MM.1S (cell line): ENCODE data around the gene YBEY.

Experiments used
- DNase-seq: peaks from one replicate; pipeline ENCODE4 v3.0.0-alpha.2; 2015
- H2AFZ ChIP-seq: fragments of 300-600 bp; sonication (generic); 2 replicates; pipeline ENCODE4 v1.6.0; 2016; ENCODE audit warnings: antibody characterized with exemption, low read length
- H3F3A ChIP-seq: fragments of 300-600 bp; sonication (generic); 2 replicates; pipeline ENCODE4 v1.6.1; 2016; ENCODE audit warnings: mild to moderate bottlenecking, antibody characterized with exemption, low read length, moderate library complexity, mixed read lengths; ENCODE audit not compliant: insufficient read depth
- H3K27ac ChIP-seq: fragments of 300-600 bp; sonication (generic); 2 replicates; pipeline ENCODE4 v1.5.1; 2016; ENCODE audit warnings: mild to moderate bottlenecking, low read length
- H3K27me3 ChIP-seq: fragments of 300-600 bp; sonication (generic); replicated peaks from 2 replicates; pipeline ENCODE4 v1.6.0; 2016; ENCODE audit warnings: low read length; ENCODE audit not compliant: insufficient read depth
- H3K36me3 ChIP-seq: fragments of 300-600 bp; sonication (generic); replicated peaks from 2 replicates; pipeline ENCODE4 v1.6.1; 2016; ENCODE audit warnings: mild to moderate bottlenecking, low read length, mixed read lengths; ENCODE audit not compliant: insufficient read depth
- H3K4me1 ChIP-seq: fragments of 300-600 bp; sonication (generic); 2 replicates; pipeline ENCODE4 v1.6.1; 2016; ENCODE audit warnings: low read length, mixed read lengths
- H3K4me2 ChIP-seq: fragments of 300-600 bp; sonication (generic); 2 replicates; pipeline ENCODE4 v1.6.0; 2016; ENCODE audit warnings: low read depth, low read length
- H3K4me3 ChIP-seq: fragments of 300-600 bp; sonication (generic); 2 replicates; pipeline ENCODE4 v1.5.1; 2016; ENCODE audit warnings: low read length, mixed read lengths
- H3K79me2 ChIP-seq: fragments of 300-600 bp; sonication (generic); 2 replicates; pipeline ENCODE4 v1.6.1; 2016; ENCODE audit warnings: mixed run types, low read length, mixed read lengths
- H3K9ac ChIP-seq: fragments of 300-600 bp; sonication (generic); 2 replicates; pipeline ENCODE4 v1.6.1; 2016; ENCODE audit warnings: low read length, mixed read lengths
- H3K9me2 ChIP-seq: fragments of 300-600 bp; sonication (generic); replicated peaks from 2 replicates; pipeline ENCODE4 v1.6.1; 2016; ENCODE audit warnings: mild to moderate bottlenecking, low read length, mixed read lengths; ENCODE audit not compliant: insufficient read depth
- H3K9me3 ChIP-seq: fragments of 300-600 bp; sonication (generic); replicated peaks from 2 replicates; pipeline ENCODE4 v1.6.1; 2016; ENCODE audit warnings: mild to moderate bottlenecking, low read length, mixed read lengths; ENCODE audit not compliant: insufficient read depth
- H4K20me1 ChIP-seq: fragments of 300-600 bp; sonication (generic); 2 replicates; pipeline ENCODE4 v1.6.1; 2016; ENCODE audit warnings: mild to moderate bottlenecking, low read length, moderate library complexity, mixed read lengths; ENCODE audit not compliant: insufficient read depth
- CTCF ChIP-seq: fragments of 300-600 bp; sonication (generic); IDR thresholded peaks from 2 replicates; pipeline ENCODE4 v1.5.1; 2016; ENCODE audit warnings: antibody characterized with exemption, low read length, mixed read lengths
- EZH2 ChIP-seq: fragments of 300-600 bp; sonication (generic); optimal IDR thresholded peaks from 2 replicates; pipeline ENCODE3; 2017; ENCODE audit warnings: low read depth, mild to moderate bottlenecking, antibody characterized with exemption, low read length, mixed read lengths
- EZH2phosphoT487 ChIP-seq: fragments of 300-600 bp; sonication (generic); IDR thresholded peaks from 2 replicates; pipeline ENCODE4 v1.6.1; 2018; ENCODE audit warnings: antibody characterized with exemption, low read length

YBEY gene

GRCh38 chr21:46284733-46285132, 1.4 kb upstream of the YBEY start:
- Histone ChIP-seq H3K4me2 (peak overlapping the region; percentile 58), H3K4me3 (peak overlapping the region; percentile 73), H3K27ac (no peak overlapping the region), H2AFZ (no peak overlapping the region), H3F3A (peaks cover 16% of the 10 kb centered on the region), H3K79me2 (peaks cover 63% of the 10 kb centered on the region), H3K4me1 (peaks cover 22% of the 10 kb centered on the region), H3K9me3 (no peaks in the 10 kb centered on the region), H3K9ac (peak overlapping the region; percentile 81; the same call in 1 of the 2 replicates), H3K27me3 (no peaks in the 10 kb centered on the region), H3K9me2 (no peaks in the 10 kb centered on the region), H3K36me3 (peaks cover 7% of the 10 kb centered on the region; the same call in 1 of the 2 replicates), H4K20me1 (no peaks in the 10 kb centered on the region; the same call in 1 of the 2 replicates)
- TF ChIP-seq EZH2: no peak
- TF ChIP-seq EZH2phosphoT487: no peak
- no peak for TF ChIP-seq CTCF
- DNase-seq: no peak

- DNase-seq: no peak
- Histone ChIP-seq H2AFZ (peak within 1 kb of the TSS; percentile 66), H3K4me1 (peaks cover 22% of the 10 kb centered on the region), H3K4me2 (peak within 1 kb of the TSS; percentile 58), H3K79me2 (peaks cover 60% of the 10 kb centered on the region), H3K27ac (peak within 1 kb of the TSS; percentile 78), H3K4me3 (peak within 1 kb of the TSS; percentile 73), H3F3A (peaks cover 16% of the 10 kb centered on the region), H3K36me3 (peaks cover 7% of the 10 kb centered on the region; the same call in 1 of the 2 replicates), H3K9me3 (no peaks in the 10 kb centered on the region), H3K27me3 (no peaks in the 10 kb centered on the region), H4K20me1 (no peaks in the 10 kb centered on the region; the same call in 1 of the 2 replicates), H3K9me2 (no peaks in the 10 kb centered on the region), H3K9ac (peak within 1 kb of the TSS; percentile 81)
- TF ChIP-seq EZH2 (no peak), CTCF (no peak), EZH2phosphoT487 (no peak)
These were observed 908 bp upstream of the YBEY start, which contains the start of gene MCM3AP for GRCh38 chr21:46285206-46285661. TSS of gene MCM3AP (minus strand) at chr21:46285611. CDS start at chr21:46285286, 325 bp downstream.

- Histone ChIP-seq H3K9me2 (no peaks in the 10 kb centered on the region), H4K20me1 (no peaks in the 10 kb centered on the region; the same call in 1 of the 2 replicates), H3K4me2 (peak overlapping the region; percentile 58), H3K27ac (peak overlapping the region; percentile 78; the same call in 1 of the 2 replicates), H3K36me3 (peaks cover 6% of the 10 kb centered on the region; the same call in 1 of the 2 replicates), H3K27me3 (no peaks in the 10 kb centered on the region), H3F3A (peaks cover 16% of the 10 kb centered on the region), H3K9me3 (no peaks in the 10 kb centered on the region), H3K79me2 (peaks cover 50% of the 10 kb centered on the region), H3K4me3 (peak overlapping the region; percentile 73), H2AFZ (peak overlapping the region; percentile 66), H3K4me1 (peaks cover 22% of the 10 kb centered on the region), H3K9ac (peak overlapping the region; percentile 81)
- DNase-seq: no peak
- no peak for TF ChIP-seq EZH2phosphoT487
- TF ChIP-seq CTCF: no peak
- TF ChIP-seq EZH2: no peak
These were observed 483 bp downstream of the YBEY start for GRCh38 chr21:46286648-46287002.
